Thyroid gland (tissue), 4 donors: ENCODE measurements around the gene WDR90.

Experiments used
- POLR2A ChIP-seq, 2 donors: fragments of 450-650 bp; IDR thresholded peaks; one replicate each; pipeline ENCODE4 v1.6.1; 2017; ENCODE audit warnings: antibody characterized with exemption in 2 of 2, mild to moderate bottlenecking in 2 of 2, moderate library complexity in 1 of 2
- TF ChIP-seq, protein P1 (sequence below), 6 experiments: fragments of 200-600 bp in 3 of 6; fragments of 450-650 bp in 3 of 6; sonication (generic) in 3 of 6; IDR thresholded peaks; one replicate each; pipeline ENCODE4 v1.5.1; 2016 to 2019; ENCODE audit warnings: antibody characterized with exemption in 6 of 6, mild to moderate bottlenecking in 2 of 6, inconsistent platforms in 1 of 6, moderate library complexity in 1 of 6

DNA sequence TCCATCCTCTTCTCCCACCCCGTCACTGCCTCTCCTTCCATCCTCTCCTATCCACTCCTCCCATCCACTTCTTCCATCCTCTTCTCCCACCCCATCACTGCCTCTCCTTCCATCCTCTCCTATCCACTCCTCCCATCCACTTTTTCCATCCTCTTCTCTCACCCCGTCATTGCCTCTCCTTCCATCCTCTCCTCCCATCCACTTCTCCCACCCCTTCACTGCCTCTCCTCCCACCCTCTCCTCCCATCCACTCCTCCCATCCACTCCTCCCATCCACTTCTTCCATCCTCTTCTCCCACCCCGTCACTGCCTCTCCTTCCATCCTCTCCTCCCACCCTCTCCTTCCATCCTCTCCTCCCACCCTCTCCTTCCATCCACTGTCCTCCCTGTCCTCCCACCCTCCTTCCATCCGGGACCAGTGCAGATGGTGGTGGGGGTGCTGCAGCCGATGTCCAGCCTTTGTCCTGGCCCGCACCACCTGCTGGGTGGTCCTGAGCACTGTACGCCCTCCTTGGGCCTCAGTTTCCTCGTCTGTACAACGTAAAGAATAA is 17.3 kb upstream of the WDR90 start:
- TF ChIP-seq, protein P1, sequence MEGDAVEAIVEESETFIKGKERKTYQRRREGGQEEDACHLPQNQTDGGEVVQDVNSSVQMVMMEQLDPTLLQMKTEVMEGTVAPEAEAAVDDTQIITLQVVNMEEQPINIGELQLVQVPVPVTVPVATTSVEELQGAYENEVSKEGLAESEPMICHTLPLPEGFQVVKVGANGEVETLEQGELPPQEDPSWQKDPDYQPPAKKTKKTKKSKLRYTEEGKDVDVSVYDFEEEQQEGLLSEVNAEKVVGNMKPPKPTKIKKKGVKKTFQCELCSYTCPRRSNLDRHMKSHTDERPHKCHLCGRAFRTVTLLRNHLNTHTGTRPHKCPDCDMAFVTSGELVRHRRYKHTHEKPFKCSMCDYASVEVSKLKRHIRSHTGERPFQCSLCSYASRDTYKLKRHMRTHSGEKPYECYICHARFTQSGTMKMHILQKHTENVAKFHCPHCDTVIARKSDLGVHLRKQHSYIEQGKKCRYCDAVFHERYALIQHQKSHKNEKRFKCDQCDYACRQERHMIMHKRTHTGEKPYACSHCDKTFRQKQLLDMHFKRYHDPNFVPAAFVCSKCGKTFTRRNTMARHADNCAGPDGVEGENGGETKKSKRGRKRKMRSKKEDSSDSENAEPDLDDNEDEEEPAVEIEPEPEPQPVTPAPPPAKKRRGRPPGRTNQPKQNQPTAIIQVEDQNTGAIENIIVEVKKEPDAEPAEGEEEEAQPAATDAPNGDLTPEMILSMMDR (IDR thresholded peaks at IDR 0.05), result no peak
- TF ChIP-seq POLR2A (IDR thresholded peaks at IDR 0.05), result no peak
